Retinal pigment epithelial cell (primary cell): Measurements from ENCODE around the gene PROCR.
"Not testable (repeated sequence)": the region's sequence is repeated elsewhere in the genome, so short reads cannot be mapped to it uniquely, and the experiment has no call there.

Source experiments
- DNase-seq: peaks from one replicate; pipeline ENCODE4 v3.0.0-alpha.2; 2010; ENCODE audit warnings: low read depth
- H3K4me3 ChIP-seq: 2 replicates; pipeline ENCODE4 v1.5.1; 2011; ENCODE audit warnings: mild to moderate bottlenecking, low read length, control low read depth, moderate library complexity
- CTCF ChIP-seq: conservative IDR thresholded peaks from 2 replicates; pipeline ENCODE4 v1.5.1; 2011; ENCODE audit warnings: low read depth, low read length, control low read depth, inconsistent platforms

The PROCR gene

GRCh38 chr20:35165221-35166185 lies 6.4 kb upstream of the PROCR start:
- no peak overlapping the region for H3K4me3 ChIP-seq
- DNase-seq, result no peak
- no peak for TF ChIP-seq CTCF

GRCh38 chr20:35166242-35166830 lies 5.5 kb upstream of the PROCR start:
- H3K4me3 ChIP-seq, result no peak overlapping the region
- TF ChIP-seq CTCF, result no peak
- DNase-seq, result no peak

- DNase-seq, result no peak
- no peak overlapping the region for H3K4me3 ChIP-seq
- TF ChIP-seq CTCF, result no peak
These were observed 4.1 kb upstream of the PROCR start for GRCh38 chr20:35167787-35168186.

- DNase-seq, H3K4me3 ChIP-seq: not testable (repeated sequence)
These were observed 3.0 kb upstream of the PROCR start for GRCh38 chr20:35168701-35169409.

GRCh38 chr20:35171438-35171752 lies 477 bp upstream of the PROCR start:
- DNase-seq, result no peak
- TF ChIP-seq CTCF, result no peak
- peak overlapping the region; percentile 47 for H3K4me3 ChIP-seq

GRCh38 chr20:35172434-35172806 lies 548 bp downstream of the PROCR start:
- no peak for DNase-seq
- H3K4me3 ChIP-seq, result peak overlapping the region; percentile 47
- TF ChIP-seq CTCF, result no peak

- H3K4me3 ChIP-seq, result no peak overlapping the region
- no peak for DNase-seq
- TF ChIP-seq CTCF, result no peak
These were observed 1.8 kb downstream of the PROCR start for GRCh38 chr20:35173576-35174192.
